GM21825 (cell line): Measurements from ENCODE around the gene ARHGEF12.

Source experiments
- ATAC-seq: cut with Tn5 transposase; IDR thresholded peaks from one replicate; pipeline ENCODE4 v1.9.1; 2021; ENCODE audit warnings: mild to moderate bottlenecking, moderate library complexity; ENCODE audit not compliant: unreplicated experiment

ARHGEF12 gene

GRCh38 chr11:120340529-120340928 is 4.3 kb downstream of the ARHGEF12 start:
- ATAC-seq: no peak

- ATAC-seq: no peak
Measured at GRCh38 chr11:120342226-120342625, 6.0 kb downstream of the ARHGEF12 start.

- ATAC-seq: no peak
Measured at GRCh38 chr11:120342678-120343077, 6.5 kb downstream of the ARHGEF12 start.

GRCh38 chr11:120343429-120343828 is 7.2 kb downstream of the ARHGEF12 start:
- ATAC-seq: peak; percentile 60

- peak; percentile 78 for ATAC-seq
Measured at GRCh38 chr11:120344302-120345004, 8.2 kb downstream of the ARHGEF12 start.

GRCh38 chr11:120346233-120346632 is 10.0 kb downstream of the ARHGEF12 start:
- no peak for ATAC-seq

- no peak for ATAC-seq
Measured at GRCh38 chr11:120350637-120351036, 14.4 kb downstream of the ARHGEF12 start.

- ATAC-seq: no peak
Measured at GRCh38 chr11:120352405-120352804, 16.2 kb downstream of the ARHGEF12 start.

- no peak for ATAC-seq
Measured at GRCh38 chr11:120354068-120354467, 17.9 kb downstream of the ARHGEF12 start.

- no peak for ATAC-seq
Measured at GRCh38 chr11:120354779-120355178, 18.6 kb downstream of the ARHGEF12 start.

- no peak for ATAC-seq
Measured at GRCh38 chr11:120357620-120358019, 21.4 kb downstream of the ARHGEF12 start.

GRCh38 chr11:120358729-120359128 is 22.5 kb downstream of the ARHGEF12 start:
- ATAC-seq: no peak

- ATAC-seq: no peak
Measured at GRCh38 chr11:120363436-120363835, 27.2 kb downstream of the ARHGEF12 start.

- no peak for ATAC-seq
Measured at GRCh38 chr11:120365512-120365911, 29.3 kb downstream of the ARHGEF12 start.

- ATAC-seq: no peak
Measured at GRCh38 chr11:120372296-120372695, 36.1 kb downstream of the ARHGEF12 start.

GRCh38 chr11:120375076-120375475 is 38.9 kb downstream of the ARHGEF12 start:
- no peak for ATAC-seq

GRCh38 chr11:120376547-120377182 is 40.5 kb downstream of the ARHGEF12 start:
- ATAC-seq: no peak

- ATAC-seq: no peak
Measured at GRCh38 chr11:120378474-120378873, 42.3 kb downstream of the ARHGEF12 start.

GRCh38 chr11:120381401-120381800 is 45.2 kb downstream of the ARHGEF12 start:
- ATAC-seq: no peak

- no peak for ATAC-seq
Measured at GRCh38 chr11:120383518-120384155, 47.4 kb downstream of the ARHGEF12 start.

GRCh38 chr11:120384476-120384875 is 48.3 kb downstream of the ARHGEF12 start:
- ATAC-seq: no peak

- no peak for ATAC-seq
Measured at GRCh38 chr11:120385110-120385509, 48.9 kb downstream of the ARHGEF12 start.
